Keratinocyte (primary cell): Measurements from ENCODE around the gene SIK3. TPM values are rescaled to one million over a fixed set of nuclear protein-coding genes. Genes with fewer than 3 reads are reported as not detected.

Experiments used
- DNase-seq: peaks from one replicate; pipeline ENCODE4 v3.0.0-alpha.2; 2011; ENCODE audit warnings: low read depth, missing footprints, low spot score
- FAIRE-seq: peaks from 2 replicates; lab custom pipeline; 2011; peaks lifted over from hg19 to GRCh38; lab: Jason Lieb, UNC
- H2AFZ ChIP-seq: 2 replicates; pipeline ENCODE4 v1.6.0; 2012; ENCODE audit warnings: low read length, control low read depth, inconsistent platforms; ENCODE audit not compliant: control insufficient read depth
- H3K27ac ChIP-seq: 2 replicates; pipeline ENCODE4 v1.5.1; 2011; ENCODE audit warnings: low read length; ENCODE audit not compliant: control insufficient read depth, insufficient read depth
- H3K27me3 ChIP-seq: 3 replicates; pipeline ENCODE4 v1.6.0; 2011; ENCODE audit warnings: low read length; ENCODE audit not compliant: control insufficient read depth, insufficient read depth; ENCODE audit errors: extremely low read depth
- H3K36me3 ChIP-seq, 2 experiments: 2 replicates in 1 of 2; 3 replicates in 1 of 2; pipeline ENCODE4 v1.5.1; 2011; ENCODE audit warnings: low read length in 2 of 2, mild to moderate bottlenecking in 1 of 2; ENCODE audit not compliant: control insufficient read depth in 2 of 2, insufficient read depth in 2 of 2; ENCODE audit errors: extremely low read depth in 1 of 2
- H3K4me1 ChIP-seq: 3 replicates; pipeline ENCODE4 v1.5.1; 2011; ENCODE audit warnings: low read length; ENCODE audit not compliant: control insufficient read depth, insufficient read depth; ENCODE audit errors: extremely low read depth
- H3K4me2 ChIP-seq: 3 replicates; pipeline ENCODE4 v1.6.0; 2011; ENCODE audit warnings: low read depth, low read length; ENCODE audit not compliant: control insufficient read depth, insufficient read depth; ENCODE audit errors: extremely low read depth
- H3K4me3 ChIP-seq, 3 experiments: fragments of 200-600 bp in 1 of 3; sonication (generic) in 1 of 3; 2 replicates in 2 of 3; 3 replicates in 1 of 3; pipeline ENCODE4 v1.5.1; 2011 to 2016; ENCODE audit warnings: low read length in 3 of 3, mild to moderate bottlenecking in 3 of 3, control low read depth in 2 of 3, inconsistent platforms in 1 of 3, low read depth in 1 of 3, mixed read lengths in 1 of 3, mixed run types in 1 of 3, moderate library complexity in 1 of 3; ENCODE audit not compliant: control insufficient read depth in 2 of 3, insufficient read depth in 2 of 3; ENCODE audit errors: extremely low read depth in 1 of 3
- H3K79me2 ChIP-seq: 2 replicates; pipeline ENCODE4 v1.6.0; 2012; ENCODE audit warnings: low read length; ENCODE audit not compliant: control insufficient read depth, insufficient read depth
- H3K9ac ChIP-seq: 3 replicates; pipeline ENCODE4 v1.6.0; 2011; ENCODE audit warnings: low read length; ENCODE audit not compliant: control insufficient read depth, insufficient read depth; ENCODE audit errors: extremely low read depth
- H3K9me1 ChIP-seq: 3 replicates; pipeline ENCODE4 v1.6.0; 2011; ENCODE audit warnings: low read length; ENCODE audit not compliant: control insufficient read depth, insufficient read depth; ENCODE audit errors: extremely low read depth
- H3K9me3 ChIP-seq: 2 replicates; pipeline ENCODE4 v1.5.1; 2012; ENCODE audit warnings: low read depth, low read length; ENCODE audit not compliant: control insufficient read depth
- H4K20me1 ChIP-seq: 3 replicates; pipeline ENCODE4 v1.6.0; 2011; ENCODE audit warnings: low read length; ENCODE audit not compliant: control insufficient read depth, insufficient read depth; ENCODE audit errors: extremely low read depth
- EZH2 ChIP-seq: IDR thresholded peaks from one replicate; pipeline ENCODE4 v1.6.1; 2012; ENCODE audit warnings: inconsistent platforms, mild to moderate bottlenecking, low read length, moderate library complexity
- dilution Hi-C: fragments of 300-500 bp; cut with MboI; formaldehyde crosslinking; loops from one replicate; pipeline ENCODE4 v1.7.0; 2020; ENCODE audit warnings: low sequenced_read_pairs; ENCODE audit not compliant: extremely low pct_ligation_motif_present
- polyA plus RNA-seq, 5 experiments: library from polyadenylated mRNA; depleted of rRNA in 3 of 5; stranded (reverse) in 3 of 5; stranded (forward) in 1 of 5; unstranded in 1 of 5; fragments of >200 nt; gene quantifications; 1 replicate in 1 of 5; 2 replicates in 3 of 5; 3 replicates in 1 of 5; pipeline versions ENCODE4 v1.2.1 to v1.2.3, GENCODE V29; 2011 to 2012; ENCODE audit warnings: missing spikeins in 2 of 5, low read depth in 1 of 5, low replicate concordance in 1 of 5
- TF ChIP-seq, protein P1 (sequence below), 3 experiments: IDR thresholded peaks in 1 of 3; conservative IDR thresholded peaks in 1 of 3; optimal IDR thresholded peaks in 1 of 3; 2 replicates in 2 of 3; 3 replicates in 1 of 3; pipeline versions ENCODE3 to v1.5.1; 2011; ENCODE audit warnings: low read length in 3 of 3, mild to moderate bottlenecking in 3 of 3, moderate library complexity in 2 of 3, control low read depth in 1 of 3, inconsistent platforms in 1 of 3; ENCODE audit not compliant: insufficient read depth in 2 of 3; ENCODE audit errors: extremely low read depth in 1 of 3

The SIK3 gene
- polyA plus RNA-seq, 1 donor (not counting 4 experiments of a cell fraction or from before 2014, with no cell fraction given), result 8.2 TPM

- Histone ChIP-seq H3K27me3 (no peaks in the 10 kb centered on the region), H3K4me2 (no peak overlapping the region), H2AFZ (no peak overlapping the region), H3K9me3 (no peaks in the 10 kb centered on the region), H3K36me3 (peaks cover 10 to 17% of the 10 kb centered on the region in 2 experiments), H4K20me1 (no peaks in the 10 kb centered on the region), H3K27ac (no peak overlapping the region), H3K4me3 (no peak overlapping the region), H3K9me1 (peaks cover 2% of the 10 kb centered on the region), H3K4me1 (peaks cover 45% of the 10 kb centered on the region), H3K9ac (no peak overlapping the region), H3K79me2 (no peaks in the 10 kb centered on the region)
- DNase-seq (no peak), FAIRE-seq (no peak)
- TF ChIP-seq, protein P1, sequence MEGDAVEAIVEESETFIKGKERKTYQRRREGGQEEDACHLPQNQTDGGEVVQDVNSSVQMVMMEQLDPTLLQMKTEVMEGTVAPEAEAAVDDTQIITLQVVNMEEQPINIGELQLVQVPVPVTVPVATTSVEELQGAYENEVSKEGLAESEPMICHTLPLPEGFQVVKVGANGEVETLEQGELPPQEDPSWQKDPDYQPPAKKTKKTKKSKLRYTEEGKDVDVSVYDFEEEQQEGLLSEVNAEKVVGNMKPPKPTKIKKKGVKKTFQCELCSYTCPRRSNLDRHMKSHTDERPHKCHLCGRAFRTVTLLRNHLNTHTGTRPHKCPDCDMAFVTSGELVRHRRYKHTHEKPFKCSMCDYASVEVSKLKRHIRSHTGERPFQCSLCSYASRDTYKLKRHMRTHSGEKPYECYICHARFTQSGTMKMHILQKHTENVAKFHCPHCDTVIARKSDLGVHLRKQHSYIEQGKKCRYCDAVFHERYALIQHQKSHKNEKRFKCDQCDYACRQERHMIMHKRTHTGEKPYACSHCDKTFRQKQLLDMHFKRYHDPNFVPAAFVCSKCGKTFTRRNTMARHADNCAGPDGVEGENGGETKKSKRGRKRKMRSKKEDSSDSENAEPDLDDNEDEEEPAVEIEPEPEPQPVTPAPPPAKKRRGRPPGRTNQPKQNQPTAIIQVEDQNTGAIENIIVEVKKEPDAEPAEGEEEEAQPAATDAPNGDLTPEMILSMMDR (optimal IDR thresholded peaks at IDR 0.05 in 1 of 3, IDR thresholded peaks at IDR 0.05 in 1 of 3, conservative IDR thresholded peaks at IDR 0.05 in 1 of 3; ENCODE audit: extremely low read depth in 1 of 3, insufficient read depth in 2 of 3, low read length in 3 of 3), result no peak
- no peak for TF ChIP-seq EZH2
- dilution Hi-C loops, result no loop called here
Measured at GRCh38 chr11:116856423-116856822, 241.8 kb downstream of the SIK3 start.

GRCh38 chr11:116855413-116855812 lies 242.8 kb downstream of the SIK3 start:
- no peaks in the 10 kb centered on the region for H3K79me2 ChIP-seq
- FAIRE-seq (no peak), DNase-seq (no peak)
- H3K4me2 ChIP-seq, result no peak overlapping the region
- dilution Hi-C loops, result no loop called here
- H3K9me3 ChIP-seq, result no peaks in the 10 kb centered on the region
- peaks cover 38% of the 10 kb centered on the region for H3K4me1 ChIP-seq
- no peaks in the 10 kb centered on the region for H3K27me3 ChIP-seq
- no peak overlapping the region for H3K27ac ChIP-seq
- no peak overlapping the region for H3K9ac ChIP-seq
- H3K36me3 ChIP-seq, result peaks cover 8 to 17% of the 10 kb centered on the region in 2 experiments
- H2AFZ ChIP-seq, result no peak overlapping the region
- no peak overlapping the region for H3K4me3 ChIP-seq
- H3K9me1 ChIP-seq, result peaks cover 2% of the 10 kb centered on the region
- H4K20me1 ChIP-seq, result no peaks in the 10 kb centered on the region
- TF ChIP-seq EZH2, result no peak
- TF ChIP-seq, protein P1 (optimal IDR thresholded peaks at IDR 0.05 in 1 of 3, IDR thresholded peaks at IDR 0.05 in 1 of 3, conservative IDR thresholded peaks at IDR 0.05 in 1 of 3; ENCODE audit: extremely low read depth in 1 of 3, insufficient read depth in 2 of 3, low read length in 3 of 3), result no peak
